Measurements from ENCODE around the gene TUBG2.

DNA sequence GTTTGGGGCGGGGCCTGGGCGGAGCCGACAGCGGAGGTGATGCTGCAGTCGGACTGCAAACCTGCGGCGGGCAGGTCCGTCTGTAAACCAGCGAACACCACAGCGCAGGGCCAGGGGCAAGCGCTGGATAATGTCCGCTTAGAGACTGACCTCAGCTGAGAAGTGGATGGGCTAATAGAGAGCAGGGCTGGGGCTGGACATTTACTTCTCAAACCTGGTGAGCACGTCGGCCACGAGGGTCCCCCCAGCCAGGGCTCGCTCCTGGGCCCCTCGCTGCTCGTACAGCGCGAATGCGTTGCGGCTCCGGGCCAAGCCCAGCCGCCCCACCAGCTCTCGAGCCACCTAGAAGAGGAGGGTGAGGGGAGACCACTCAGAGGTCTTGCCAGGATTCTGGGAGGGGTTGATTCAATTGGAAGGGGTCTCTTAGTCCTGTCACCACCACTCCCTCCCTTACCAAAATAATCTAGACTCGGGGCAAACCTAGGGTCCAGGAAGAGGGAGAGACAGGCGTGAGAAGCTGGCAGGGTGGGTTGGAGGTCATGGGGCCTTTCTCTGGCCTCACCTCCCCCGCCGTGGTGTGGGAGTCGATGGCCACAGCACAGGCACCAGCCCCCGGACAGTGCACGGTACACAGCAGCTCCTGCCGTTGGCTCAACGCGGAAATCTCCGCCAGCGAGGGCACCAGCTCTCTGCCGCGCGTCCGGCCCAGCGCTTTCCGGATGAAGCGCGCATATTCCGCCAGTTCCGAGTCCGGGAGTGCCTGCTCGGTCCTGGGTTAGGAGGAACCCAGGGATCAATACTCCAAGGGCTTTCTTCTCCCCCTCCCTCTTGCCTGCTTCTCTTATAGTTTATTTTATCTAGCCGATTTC is 11.9 kb downstream of the TUBG2 start:
- TF ChIP-seq, protein P1, sequence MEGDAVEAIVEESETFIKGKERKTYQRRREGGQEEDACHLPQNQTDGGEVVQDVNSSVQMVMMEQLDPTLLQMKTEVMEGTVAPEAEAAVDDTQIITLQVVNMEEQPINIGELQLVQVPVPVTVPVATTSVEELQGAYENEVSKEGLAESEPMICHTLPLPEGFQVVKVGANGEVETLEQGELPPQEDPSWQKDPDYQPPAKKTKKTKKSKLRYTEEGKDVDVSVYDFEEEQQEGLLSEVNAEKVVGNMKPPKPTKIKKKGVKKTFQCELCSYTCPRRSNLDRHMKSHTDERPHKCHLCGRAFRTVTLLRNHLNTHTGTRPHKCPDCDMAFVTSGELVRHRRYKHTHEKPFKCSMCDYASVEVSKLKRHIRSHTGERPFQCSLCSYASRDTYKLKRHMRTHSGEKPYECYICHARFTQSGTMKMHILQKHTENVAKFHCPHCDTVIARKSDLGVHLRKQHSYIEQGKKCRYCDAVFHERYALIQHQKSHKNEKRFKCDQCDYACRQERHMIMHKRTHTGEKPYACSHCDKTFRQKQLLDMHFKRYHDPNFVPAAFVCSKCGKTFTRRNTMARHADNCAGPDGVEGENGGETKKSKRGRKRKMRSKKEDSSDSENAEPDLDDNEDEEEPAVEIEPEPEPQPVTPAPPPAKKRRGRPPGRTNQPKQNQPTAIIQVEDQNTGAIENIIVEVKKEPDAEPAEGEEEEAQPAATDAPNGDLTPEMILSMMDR (conservative IDR thresholded peaks at IDR 0.05; ENCODE audit: low read length), result no peak
- TF ChIP-seq EZH2phosphoT487 (IDR thresholded peaks at IDR 0.05; ENCODE audit: borderline replicate concordance), result no peak

Data from Loucy (cell line).